Measurements from ENCODE around the gene TMEM182. TPM values are rescaled to one million over a fixed set of nuclear protein-coding genes. Genes with fewer than 3 reads are reported as not detected.
A peak's percentile ranks its signal among the peaks of the same experiment; 100 is the strongest.

Gene TMEM182
- total RNA-seq, 1 donor from 2014 or later = 2.2 TPM

DNA sequence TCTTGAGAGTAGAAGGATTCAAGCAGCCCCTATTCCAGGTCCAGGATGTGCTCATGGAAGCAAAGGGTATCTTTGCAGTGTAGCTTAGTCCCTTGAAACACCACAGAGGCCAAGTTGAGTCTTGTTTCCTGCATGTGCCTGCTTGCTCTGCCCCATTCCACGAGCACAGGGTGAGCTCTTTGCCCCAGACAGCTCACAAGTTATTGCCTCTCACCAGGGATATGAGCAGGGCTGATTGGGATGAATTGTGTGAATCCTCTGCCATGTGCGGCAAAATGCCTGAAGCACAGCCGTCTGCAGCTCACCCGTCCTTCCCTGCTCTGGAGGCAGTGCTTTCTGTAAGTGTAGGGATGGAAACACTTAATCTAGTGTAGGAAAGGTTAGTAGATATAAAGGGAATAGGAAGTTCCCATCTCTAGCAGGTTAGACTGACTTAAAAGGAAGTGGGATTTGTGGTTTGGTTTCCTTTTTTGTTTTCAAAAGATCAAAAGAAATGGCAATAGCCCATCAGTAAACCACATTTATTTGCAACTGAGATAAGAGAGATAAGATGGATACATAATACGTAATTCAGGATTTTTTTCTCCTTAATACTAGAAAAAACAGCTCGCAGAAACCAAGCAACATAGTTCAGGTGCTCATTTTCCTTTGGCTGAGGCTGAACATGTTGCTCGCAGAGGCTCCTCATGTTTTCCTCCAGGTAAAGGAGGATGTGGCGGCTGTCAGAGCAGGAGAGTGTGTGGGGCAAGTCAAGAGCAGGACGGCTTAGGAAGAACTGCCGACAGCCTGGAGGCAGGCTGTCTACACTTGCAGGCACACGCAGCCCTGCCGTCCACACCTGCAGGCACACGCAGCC is 41.4 kb downstream of the TMEM182 start:
- no peak overlapping the region for H3K4me3 ChIP-seq
- intact Hi-C loops (cut with DNase I) = no loop called here
- no peak for DNase-seq (ENCODE audit: extremely low spot score in 2 of 2)
- H3K9me3 ChIP-seq = peaks cover 18% of the 10 kb centered on the region
- TF ChIP-seq, protein P1, sequence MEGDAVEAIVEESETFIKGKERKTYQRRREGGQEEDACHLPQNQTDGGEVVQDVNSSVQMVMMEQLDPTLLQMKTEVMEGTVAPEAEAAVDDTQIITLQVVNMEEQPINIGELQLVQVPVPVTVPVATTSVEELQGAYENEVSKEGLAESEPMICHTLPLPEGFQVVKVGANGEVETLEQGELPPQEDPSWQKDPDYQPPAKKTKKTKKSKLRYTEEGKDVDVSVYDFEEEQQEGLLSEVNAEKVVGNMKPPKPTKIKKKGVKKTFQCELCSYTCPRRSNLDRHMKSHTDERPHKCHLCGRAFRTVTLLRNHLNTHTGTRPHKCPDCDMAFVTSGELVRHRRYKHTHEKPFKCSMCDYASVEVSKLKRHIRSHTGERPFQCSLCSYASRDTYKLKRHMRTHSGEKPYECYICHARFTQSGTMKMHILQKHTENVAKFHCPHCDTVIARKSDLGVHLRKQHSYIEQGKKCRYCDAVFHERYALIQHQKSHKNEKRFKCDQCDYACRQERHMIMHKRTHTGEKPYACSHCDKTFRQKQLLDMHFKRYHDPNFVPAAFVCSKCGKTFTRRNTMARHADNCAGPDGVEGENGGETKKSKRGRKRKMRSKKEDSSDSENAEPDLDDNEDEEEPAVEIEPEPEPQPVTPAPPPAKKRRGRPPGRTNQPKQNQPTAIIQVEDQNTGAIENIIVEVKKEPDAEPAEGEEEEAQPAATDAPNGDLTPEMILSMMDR (IDR thresholded peaks at IDR 0.05) = no peak
- TF ChIP-seq POLR2A (IDR thresholded peaks at IDR 0.05) = no peak
- TF ChIP-seq POLR2AphosphoS5 (IDR thresholded peaks at IDR 0.05; ENCODE audit: insufficient read depth in 1 of 2, low read depth in 1 of 2) = no peak
- no peaks in the 10 kb centered on the region for H3K4me1 ChIP-seq
- no peaks in the 10 kb centered on the region for H3K36me3 ChIP-seq
- H3K27me3 ChIP-seq = no peaks in the 10 kb centered on the region
- H3K27ac ChIP-seq = no peak overlapping the region

DNA sequence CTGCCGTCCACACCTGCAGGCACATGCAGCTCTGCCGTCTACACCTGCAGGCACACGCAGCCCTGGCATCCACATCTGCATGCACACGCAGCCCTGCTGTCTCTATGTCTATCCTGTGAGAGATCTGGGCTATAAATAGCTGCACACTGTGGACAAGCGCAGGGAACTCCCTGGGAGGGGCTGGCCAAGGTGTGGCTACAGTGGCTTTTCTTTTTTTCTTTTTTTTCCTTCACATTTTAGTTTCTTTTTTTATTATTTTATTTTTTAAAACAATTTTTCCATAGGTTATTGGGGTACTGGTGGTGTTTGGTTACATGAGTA is 42.0 kb downstream of the TMEM182 start:
- no peak for DNase-seq (ENCODE audit: extremely low spot score in 2 of 2)
- no peak overlapping the region for H3K4me3 ChIP-seq
- TF ChIP-seq POLR2AphosphoS5 (IDR thresholded peaks at IDR 0.05; ENCODE audit: insufficient read depth in 1 of 2, low read depth in 1 of 2) (no peak), POLR2A (IDR thresholded peaks at IDR 0.05) (no peak)
- TF ChIP-seq, protein P1 (IDR thresholded peaks at IDR 0.05) = no peak
- peaks cover 18% of the 10 kb centered on the region for H3K9me3 ChIP-seq
- intact Hi-C loops (cut with DNase I) = no loop called here
- no peak overlapping the region for H3K27ac ChIP-seq
- H3K27me3 ChIP-seq = no peaks in the 10 kb centered on the region
- no peaks in the 10 kb centered on the region for H3K4me1 ChIP-seq
- H3K36me3 ChIP-seq = no peaks in the 10 kb centered on the region

DNA sequence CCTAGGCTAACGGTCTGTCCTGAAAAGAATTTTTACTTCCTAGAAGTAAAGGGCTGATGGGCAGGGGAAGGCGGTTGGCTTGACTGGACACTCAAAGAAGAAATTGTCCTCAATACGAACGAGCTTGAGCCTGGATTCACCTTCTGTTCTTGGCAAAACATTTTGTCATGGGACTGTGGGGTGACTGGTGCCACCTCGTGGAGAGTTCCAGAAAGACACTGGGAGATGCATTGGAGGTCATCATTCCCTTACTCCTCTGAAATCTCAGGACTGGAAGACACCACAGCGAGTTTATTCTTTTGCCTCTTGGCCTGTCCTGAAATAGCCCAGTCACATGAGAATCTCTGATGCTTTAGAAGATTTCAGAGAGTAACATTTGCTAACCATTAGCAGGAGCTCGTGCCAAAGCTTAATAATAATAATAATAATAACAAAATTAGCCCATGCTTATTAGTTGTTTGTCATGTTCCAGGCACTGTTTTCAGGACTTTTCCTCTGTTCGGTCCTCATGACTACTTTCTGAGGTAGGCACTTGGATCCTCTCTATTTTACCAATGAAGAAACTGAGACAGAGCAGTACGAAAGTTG is 44.5 kb downstream of the TMEM182 start:
- TF ChIP-seq POLR2AphosphoS5 (IDR thresholded peaks at IDR 0.05; ENCODE audit: insufficient read depth in 1 of 2, low read depth in 1 of 2) (no peak), POLR2A (IDR thresholded peaks at IDR 0.05) (no peak)
- TF ChIP-seq, protein P1 (IDR thresholded peaks at IDR 0.05) = peak; percentile 10 to 58 (median 43)
- no peak overlapping the region for H3K4me3 ChIP-seq
- H3K27ac ChIP-seq = no peak overlapping the region
- H3K9me3 ChIP-seq = peaks cover 8% of the 10 kb centered on the region
- intact Hi-C loops (cut with DNase I) = loop anchor here (5.0 kb wide), 1 partner anchor 54 kb away; no protein-coding TSS in a partner anchor
- no peaks in the 10 kb centered on the region for H3K4me1 ChIP-seq
- no peaks in the 10 kb centered on the region for H3K36me3 ChIP-seq
- no peak for DNase-seq (ENCODE audit: extremely low spot score in 2 of 2)
- no peaks in the 10 kb centered on the region for H3K27me3 ChIP-seq

DNA sequence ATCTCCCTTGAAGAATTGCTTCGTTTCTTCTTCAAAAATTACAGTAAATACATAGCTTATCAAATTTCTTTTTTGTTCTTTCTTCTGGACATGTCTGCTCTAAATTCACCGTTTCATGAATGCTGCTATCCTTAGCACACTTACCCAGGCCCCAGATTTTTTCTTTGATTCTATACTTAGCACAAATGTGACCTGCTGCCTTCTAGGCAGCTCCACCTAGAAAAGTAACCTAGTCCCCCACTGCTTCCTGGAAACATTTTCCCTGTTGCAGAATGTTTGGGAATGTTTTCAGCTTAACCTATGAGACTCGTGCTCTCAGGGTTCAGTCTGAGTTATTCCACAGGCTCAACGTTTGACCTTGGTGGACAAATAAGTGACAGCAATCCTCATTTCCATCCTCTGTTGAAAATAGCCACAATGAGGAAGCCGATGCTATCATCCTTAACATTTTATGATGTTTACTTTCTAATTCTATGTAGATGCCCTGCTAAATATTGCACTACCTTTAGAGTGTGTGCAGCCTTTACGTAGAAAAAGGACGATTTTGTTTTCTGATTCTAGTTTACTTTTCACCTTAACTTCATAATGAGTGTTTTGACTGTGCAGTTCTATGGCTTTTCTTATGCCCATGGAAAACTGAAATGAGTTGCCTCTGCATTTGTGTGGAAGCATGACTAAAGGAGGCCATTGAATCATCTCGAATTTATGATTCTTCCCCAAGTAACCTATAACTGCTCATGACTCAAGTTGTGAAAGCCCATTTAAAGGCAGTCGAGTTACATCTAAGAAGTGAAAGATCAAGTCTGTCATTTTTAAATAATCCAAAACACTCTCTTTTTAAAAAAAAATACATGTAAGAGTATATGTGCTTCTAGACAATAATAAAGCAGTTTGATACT is 47.7 kb downstream of the TMEM182 start:
- intact Hi-C loops (cut with DNase I) = loop anchor here (5.0 kb wide), 1 partner anchor 57 kb away; no protein-coding TSS in a partner anchor
- DNase-seq (ENCODE audit: extremely low spot score in 2 of 2) = no peak
- TF ChIP-seq POLR2AphosphoS5 (IDR thresholded peaks at IDR 0.05; ENCODE audit: insufficient read depth in 1 of 2, low read depth in 1 of 2) (no peak), POLR2A (IDR thresholded peaks at IDR 0.05) (no peak)
- TF ChIP-seq, protein P1 (IDR thresholded peaks at IDR 0.05) = no peak

More for the DNA sequence above, 47.7 kb downstream of the TMEM182 start:
- Histone ChIP-seq H3K27me3 (no peaks in the 10 kb centered on the region), H3K36me3 (no peaks in the 10 kb centered on the region), H3K27ac (no peak overlapping the region), H3K4me3 (no peak overlapping the region), H3K4me1 (no peaks in the 10 kb centered on the region), H3K9me3 (no peaks in the 10 kb centered on the region)
